ENCODE data around the gene TTLL12.
A peak's percentile ranks its signal among the peaks of the same experiment; 100 is the strongest.

TTLL12 gene

DNA sequence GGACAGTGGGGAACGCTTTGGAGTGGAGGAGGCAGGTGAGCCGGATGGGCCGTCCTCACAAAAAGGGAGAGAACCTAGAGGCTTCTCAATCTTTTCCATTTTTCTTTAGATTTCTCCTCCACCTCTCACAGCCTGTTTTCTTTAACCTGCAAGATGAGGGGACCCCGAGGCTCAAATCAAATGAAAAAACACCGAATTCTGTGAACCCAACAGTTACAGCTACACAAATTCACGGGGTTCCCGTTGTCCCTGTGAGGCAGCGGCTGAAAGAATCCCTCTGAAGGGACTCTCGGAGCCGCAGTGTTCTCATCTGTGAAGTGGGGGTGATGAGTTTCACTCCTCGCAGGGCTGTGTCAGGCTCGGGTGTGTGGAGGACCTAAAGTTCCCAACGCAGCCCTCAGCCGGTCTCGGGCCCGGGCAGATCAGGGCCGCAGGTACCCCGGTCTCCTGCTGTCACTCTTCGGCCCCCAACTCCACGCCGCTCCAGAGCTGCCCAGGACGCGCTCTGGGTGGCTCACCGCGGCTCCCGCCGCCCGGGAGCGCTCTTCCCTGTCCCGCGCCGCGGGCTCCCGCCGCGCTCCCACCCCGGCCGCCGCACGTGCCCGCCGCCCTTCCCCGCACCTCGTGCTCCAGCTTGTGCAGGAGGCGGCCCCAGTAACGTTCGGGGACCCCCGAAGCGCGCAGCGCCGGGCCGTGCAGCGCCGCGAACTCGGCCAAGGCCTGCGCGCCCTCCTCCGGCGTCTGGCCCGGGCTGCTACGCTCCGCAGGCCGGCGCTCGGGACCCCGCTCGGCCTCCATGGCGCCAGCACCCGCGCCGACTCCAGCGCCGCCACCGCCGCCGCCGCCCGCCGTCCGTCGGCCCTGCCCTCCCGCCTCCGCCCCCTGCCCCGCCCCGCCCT, at the start of gene TTLL12:
Gene TTLL12, minus strand, starts transcription at position 863 of the 899 bp plus-strand sequence. Its CDS starts 65 bp downstream, at position 798.
- no peak for DNase-seq

GRCh38 chr22:43235445-43236409, 48.8 kb upstream of the TTLL12 start:
- no peak for DNase-seq

- no peak for DNase-seq
These were observed 47.5 kb upstream of the TTLL12 start for GRCh38 chr22:43234264-43234988.

GRCh38 chr22:43233529-43233928, 46.6 kb upstream of the TTLL12 start:
- DNase-seq = no peak

DNA sequence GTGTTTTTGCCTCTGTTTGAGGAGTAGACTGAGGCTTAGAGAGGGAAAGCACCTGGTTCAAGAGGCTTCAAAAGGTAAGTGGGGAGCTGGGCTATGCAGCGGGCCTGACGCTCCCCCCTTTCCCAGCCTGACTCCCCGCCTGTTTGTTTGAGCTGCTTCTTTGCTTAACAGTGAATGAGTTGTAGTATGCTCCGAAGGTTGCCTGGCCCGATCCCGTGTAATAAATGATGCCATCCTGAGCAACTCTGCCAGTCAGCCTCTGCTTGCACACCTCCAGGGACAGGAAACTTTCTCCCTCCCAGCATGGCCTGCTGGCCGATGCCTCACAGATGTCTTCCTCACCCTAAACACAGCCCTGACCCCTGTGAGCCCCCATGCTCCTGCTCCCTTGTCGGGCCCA, 45.5 kb upstream of the TTLL12 start:
- DNase-seq = no peak

GRCh38 chr22:43231724-43232034, 44.7 kb upstream of the TTLL12 start:
- DNase-seq = no peak

GRCh38 chr22:43230971-43231723, 44.2 kb upstream of the TTLL12 start:
- peak; percentile 50 for DNase-seq

- no peak for DNase-seq
These were observed 43.6 kb upstream of the TTLL12 start for GRCh38 chr22:43230571-43230970.

DNA sequence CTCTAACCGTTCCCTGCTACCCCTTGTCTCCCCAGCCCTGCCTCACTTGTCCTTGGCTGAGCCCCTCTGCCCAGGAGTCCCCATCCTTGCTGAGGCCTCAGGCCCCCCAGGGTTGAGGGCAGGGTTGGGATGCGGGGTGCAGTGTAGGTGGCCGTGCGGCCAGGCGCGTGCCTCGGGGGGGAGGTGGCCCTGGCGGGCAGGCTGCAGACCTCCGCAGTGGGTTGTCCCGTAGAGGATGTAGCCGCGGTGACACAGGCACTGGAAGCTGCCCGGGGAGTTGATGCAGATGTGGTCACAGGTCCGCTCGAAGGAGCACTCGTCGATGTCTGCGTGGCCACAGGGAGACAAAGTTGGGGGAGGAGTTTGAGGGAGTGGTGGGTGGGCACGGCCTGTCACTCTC, 41.9 kb upstream of the TTLL12 start:
- DNase-seq = no peak

- no peak for DNase-seq
These were observed 41.4 kb upstream of the TTLL12 start for GRCh38 chr22:43228330-43228729.

DNA sequence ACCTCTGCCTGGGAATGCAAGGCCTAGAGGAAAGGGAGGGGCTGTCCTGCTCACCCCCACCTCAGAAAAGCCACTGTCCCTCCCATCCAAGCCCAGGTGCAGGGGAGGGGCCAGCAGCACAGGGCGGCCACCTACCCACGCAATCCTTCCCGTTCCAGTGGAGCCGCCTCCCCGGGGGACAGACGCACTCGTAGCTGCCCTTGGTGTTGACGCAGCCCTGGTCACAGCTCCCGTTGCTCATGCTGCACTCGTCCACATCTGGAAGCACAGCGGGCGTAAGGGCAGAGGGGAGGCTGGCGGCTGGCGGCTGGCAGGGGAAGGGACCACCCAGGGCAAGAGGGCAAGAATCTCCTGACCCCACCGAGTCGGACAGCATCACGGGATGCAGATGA, 40.3 kb upstream of the TTLL12 start:
- DNase-seq = no peak

DNA sequence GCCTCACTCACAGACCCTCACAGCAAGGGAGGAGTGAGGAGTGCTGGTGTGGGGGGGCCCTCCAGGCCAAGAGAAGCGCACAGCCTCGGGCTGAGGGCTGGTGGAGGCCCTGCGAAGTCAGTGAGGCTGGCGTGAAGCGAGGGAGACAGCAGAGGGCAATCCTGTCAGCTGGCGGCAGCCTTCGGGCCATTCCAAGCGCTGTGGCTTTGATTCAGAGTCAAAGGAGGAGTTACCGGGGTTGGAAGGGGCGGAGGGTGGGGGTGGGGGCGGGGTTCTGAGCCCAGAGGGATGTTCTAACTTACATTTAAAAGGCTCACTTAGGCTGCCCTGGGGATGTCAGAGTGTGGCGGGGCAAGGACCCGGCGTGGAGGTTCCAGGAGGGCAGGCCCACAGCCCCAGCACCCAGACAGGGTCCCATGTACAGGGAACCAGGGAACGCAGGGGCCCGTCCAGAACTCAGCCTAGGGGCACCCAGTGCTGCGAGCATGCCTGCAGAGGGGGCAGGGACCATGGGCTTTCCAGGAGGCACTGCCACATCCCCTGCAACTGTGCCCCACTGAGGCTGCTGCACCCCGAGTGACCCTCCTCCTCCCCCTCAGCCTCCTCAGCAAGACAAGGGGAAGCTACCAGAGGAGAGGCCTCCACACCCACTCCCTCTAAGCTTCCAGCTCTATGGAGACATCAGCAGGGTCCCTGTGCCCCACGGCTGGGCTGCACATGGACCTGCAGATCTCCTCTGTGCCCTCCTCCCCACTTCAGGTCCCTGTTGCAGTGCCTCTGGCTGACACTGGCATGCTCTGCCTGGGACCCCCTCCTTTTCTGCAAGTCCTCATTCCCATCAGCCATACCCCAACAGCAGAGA, 39.7 kb upstream of the TTLL12 start:
- DNase-seq = peak; percentile 1

DNA sequence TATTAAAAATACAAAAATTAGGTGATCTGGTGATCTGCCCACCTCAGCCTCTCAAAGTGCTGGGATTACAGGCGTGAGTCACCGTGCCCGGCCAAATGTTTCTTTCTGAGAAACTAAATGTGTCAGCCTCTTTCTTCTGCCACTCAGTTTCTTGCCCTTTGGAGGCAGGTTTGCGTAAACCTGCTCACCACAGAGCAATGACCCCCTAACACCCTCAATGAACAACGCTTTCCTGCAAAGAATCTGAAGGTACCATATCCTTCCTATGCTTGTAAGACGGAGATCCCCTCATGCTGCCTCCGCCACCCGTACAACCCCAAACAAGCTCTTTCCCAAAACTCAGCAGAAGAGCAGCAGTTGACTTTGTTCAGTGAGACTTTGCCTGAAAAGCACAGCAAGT, 38.7 kb upstream of the TTLL12 start:
- DNase-seq = no peak

- no peak for DNase-seq
These were observed 36.1 kb upstream of the TTLL12 start for GRCh38 chr22:43222987-43223386.

GRCh38 chr22:43222262-43222661, 35.3 kb upstream of the TTLL12 start:
- no peak for DNase-seq

DNA sequence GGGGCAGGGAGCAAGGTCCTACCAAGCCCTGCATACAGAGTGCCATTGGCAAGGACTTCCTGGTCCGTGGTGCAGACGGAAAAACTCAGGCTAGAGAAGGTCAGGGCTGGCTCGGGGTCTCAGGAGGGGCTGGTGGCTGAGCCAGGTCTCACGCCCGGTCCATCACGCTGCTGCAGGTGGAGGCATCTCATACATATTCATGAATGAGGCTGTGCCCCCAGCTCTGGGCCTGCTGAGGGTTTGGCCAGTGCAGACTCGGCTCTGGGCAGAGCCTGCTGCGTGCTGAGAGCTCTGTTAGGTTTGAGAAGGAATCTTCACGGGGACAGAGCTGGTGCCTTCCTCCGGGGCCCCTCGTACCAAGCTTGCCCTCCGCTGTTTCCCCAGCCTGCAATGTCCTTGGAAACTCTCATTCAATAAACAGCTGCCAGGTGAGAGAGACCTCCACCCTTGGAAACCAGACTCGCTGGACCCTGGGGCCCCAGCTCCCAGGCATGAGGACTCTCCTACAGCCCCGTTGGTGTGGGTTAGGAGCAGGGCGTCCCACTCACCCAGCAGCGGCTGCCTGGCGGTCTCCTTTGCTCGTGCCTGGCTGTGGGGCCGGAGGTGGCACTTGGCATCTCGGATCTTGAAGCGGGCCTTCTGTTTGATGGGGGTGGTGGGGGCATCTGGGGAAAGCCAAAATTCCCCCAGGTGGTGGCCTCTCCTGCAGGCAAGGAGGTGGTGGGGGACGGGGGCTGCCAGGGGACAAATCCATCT, 33.9 kb upstream of the TTLL12 start:
- DNase-seq = no peak

- no peak for DNase-seq
These were observed 31.9 kb upstream of the TTLL12 start for GRCh38 chr22:43218786-43219185.

DNA sequence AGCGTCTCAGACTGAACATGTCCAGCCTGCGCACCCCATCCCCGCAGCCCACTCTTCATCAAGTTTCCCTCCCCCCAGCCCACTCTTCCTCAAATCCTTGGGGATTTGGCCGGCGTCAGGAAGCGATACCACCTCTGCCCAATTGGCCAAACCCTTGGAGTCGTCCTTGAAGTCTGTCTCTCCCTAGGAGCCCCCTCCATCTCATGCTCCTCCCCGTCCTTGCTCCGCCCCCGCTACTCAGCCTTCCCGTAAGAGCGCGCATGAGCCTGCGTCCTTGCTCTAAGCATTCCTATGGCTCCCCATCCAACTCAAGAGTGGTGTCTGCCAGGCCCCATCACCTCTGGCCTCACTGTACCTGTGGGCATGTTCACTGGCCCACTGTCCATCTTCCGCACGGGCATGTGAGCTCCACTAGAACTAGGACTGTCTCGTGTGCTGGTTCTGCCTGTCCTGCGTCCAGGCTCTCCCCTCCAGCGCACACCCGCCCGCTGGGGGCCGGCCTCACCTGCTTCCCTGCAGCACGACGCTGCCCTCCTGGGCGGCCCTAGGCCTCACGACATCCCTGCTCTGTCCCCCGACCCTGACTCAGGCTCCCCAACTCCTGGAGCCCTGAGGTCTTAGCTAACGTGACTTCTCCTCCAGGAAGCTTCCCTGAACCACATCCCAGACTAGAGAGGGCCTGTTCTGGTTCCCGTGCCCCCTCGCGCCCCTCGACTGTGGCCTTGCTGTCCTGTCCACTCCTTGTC, 30.5 kb upstream of the TTLL12 start:
- DNase-seq = no peak

GRCh38 chr22:43216738-43217137, 29.8 kb upstream of the TTLL12 start:
- DNase-seq = peak; percentile 18

GRCh38 chr22:43213962-43214361, 27.0 kb upstream of the TTLL12 start:
- DNase-seq = no peak

All from NCI-H748 treated with DMSO at 0.1 percent for 48 hours (cell line).